GM23338 (cell line): ENCODE results near the gene TOB2. TPM values are rescaled to one million over a fixed set of nuclear protein-coding genes. Genes with fewer than 3 reads are reported as not detected.

Experiments
- ATAC-seq: fragments of 200-7000 bp; cut with Tn5 transposase; 3 replicates; pipeline ENCODE4 v1.9.1; 2020
- DNase-seq: peaks from one replicate; pipeline ENCODE4 v3.0.0-alpha.2; 2015; ENCODE audit warnings: low spot score
- H2AFZ ChIP-seq: fragments of 200-600 bp; sonication (generic); 2 replicates; pipeline ENCODE4 v1.8.0; 2016; ENCODE audit warnings: antibody characterized with exemption, mild to moderate bottlenecking, moderate library complexity
- H3F3A ChIP-seq: fragments of 200-600 bp; sonication (generic); replicated peaks from 2 replicates; pipeline ENCODE4 v1.8.0; 2017; ENCODE audit warnings: antibody characterized with exemption, mixed run types, low read depth
- H3K27ac ChIP-seq: fragments of 200-600 bp; sonication (generic); 2 replicates; pipeline ENCODE4 v1.6.1; 2016; ENCODE audit warnings: low read depth
- H3K27me3 ChIP-seq: fragments of 200-600 bp; sonication (generic); 2 replicates; pipeline ENCODE4 v1.8.0; 2016; ENCODE audit warnings: mild to moderate bottlenecking, mixed run types, moderate library complexity; ENCODE audit not compliant: insufficient read depth
- H3K36me3 ChIP-seq: fragments of 200-600 bp; sonication (generic); 2 replicates; pipeline ENCODE4 v1.8.0; 2016; ENCODE audit warnings: mild to moderate bottlenecking; ENCODE audit not compliant: insufficient read depth
- H3K4me1 ChIP-seq: fragments of 200-600 bp; sonication (generic); 2 replicates; pipeline ENCODE4 v1.8.0; 2016; ENCODE audit warnings: mild to moderate bottlenecking, moderate library complexity; ENCODE audit not compliant: insufficient read depth
- H3K4me2 ChIP-seq: fragments of 200-600 bp; sonication (generic); 2 replicates; pipeline ENCODE4 v1.7.1; 2017; ENCODE audit warnings: mixed run types
- H3K4me3 ChIP-seq: fragments of 200-600 bp; sonication (generic); 2 replicates; pipeline ENCODE4 v1.6.1; 2016; ENCODE audit warnings: mixed run types
- H3K79me2 ChIP-seq: fragments of 200-600 bp; sonication (generic); replicated peaks from 2 replicates; pipeline ENCODE4 v1.8.0; 2017; ENCODE audit warnings: mild to moderate bottlenecking; ENCODE audit not compliant: insufficient read depth
- H3K9me2 ChIP-seq: fragments of 200-600 bp; sonication (generic); 2 replicates; pipeline ENCODE4 v1.8.0; 2017; ENCODE audit not compliant: insufficient read depth
- H4K20me1 ChIP-seq: fragments of 200-600 bp; sonication (generic); replicated peaks from 2 replicates; pipeline ENCODE4 v1.8.0; 2017; ENCODE audit warnings: mild to moderate bottlenecking; ENCODE audit not compliant: insufficient read depth
- H3K27ac Mint-ChIP-seq: 2 replicates; pipeline ENCODE4 v1.8.0; 2020; ENCODE audit warnings: inconsistent platforms, mild to moderate bottlenecking, moderate library complexity, mixed read lengths
- H3K27me3 Mint-ChIP-seq: 3 replicates; pipeline ENCODE4 v1.8.0; 2022; ENCODE audit warnings: low read depth, mild to moderate bottlenecking, moderate library complexity, mixed read lengths, inconsistent platforms; ENCODE audit not compliant: insufficient read depth, poor library complexity
- H3K36me3 Mint-ChIP-seq: 3 replicates; pipeline ENCODE4 v1.8.0; 2021; ENCODE audit warnings: low read depth, mild to moderate bottlenecking, inconsistent platforms, moderate library complexity, mixed read lengths
- H3K4me1 Mint-ChIP-seq: 3 replicates; pipeline ENCODE4 v1.8.0; 2020; ENCODE audit warnings: mild to moderate bottlenecking, inconsistent platforms, mixed read lengths
- H3K4me3 Mint-ChIP-seq: 3 replicates; pipeline ENCODE4 v1.8.0; 2021; ENCODE audit warnings: moderate library complexity, mild to moderate bottlenecking, inconsistent platforms, mixed read lengths
- H3K9me3 Mint-ChIP-seq: 3 replicates; pipeline ENCODE4 v1.8.0; 2020; ENCODE audit warnings: moderate library complexity, mild to moderate bottlenecking, inconsistent platforms, mixed read lengths
- CREB1 ChIP-seq: fragments of 250-450 bp; sonication (Bioruptor Pico); IDR thresholded peaks from 2 replicates; pipeline ENCODE4 v1.5.0; 2020; ENCODE audit warnings: low read depth, mild to moderate bottlenecking, moderate library complexity
- EZH2 ChIP-seq: fragments of 200-600 bp; sonication (generic); IDR thresholded peaks from one replicate; pipeline ENCODE4 v1.8.0; 2017; ENCODE audit warnings: antibody characterized with exemption, mild to moderate bottlenecking, low read depth; ENCODE audit not compliant: unreplicated experiment
- EZH2phosphoT487 ChIP-seq: fragments of 200-600 bp; sonication (generic); IDR thresholded peaks from one replicate; pipeline ENCODE4 v1.8.1; 2018; ENCODE audit warnings: antibody characterized with exemption; ENCODE audit not compliant: unreplicated experiment
- JUNB ChIP-seq: IDR thresholded peaks from one replicate; pipeline ENCODE4 v1.6.1; 2016; ENCODE audit warnings: antibody characterized with exemption; ENCODE audit not compliant: unreplicated experiment
- NANOG ChIP-seq: IDR thresholded peaks from 2 replicates; pipeline ENCODE4 v1.6.1; 2016; ENCODE audit warnings: antibody characterized with exemption, borderline replicate concordance
- POLR2AphosphoS5 ChIP-seq: IDR thresholded peaks from 2 replicates; pipeline ENCODE4 v1.6.1; 2016; ENCODE audit warnings: antibody characterized with exemption, low read depth
- STAT1 ChIP-seq: IDR thresholded peaks from one replicate; pipeline ENCODE4 v1.6.1; 2016; ENCODE audit warnings: antibody characterized with exemption; ENCODE audit not compliant: unreplicated experiment
- ZNF114 ChIP-seq: fragments of 250-450 bp; sonication (Bioruptor Pico); IDR thresholded peaks from 2 replicates; pipeline ENCODE4 v1.5.0; 2020; ENCODE audit warnings: mild to moderate bottlenecking, moderate library complexity
- ZNF331 ChIP-seq: fragments of 250-450 bp; sonication (Bioruptor Pico); IDR thresholded peaks from 2 replicates; pipeline ENCODE4 v1.5.0; 2020; ENCODE audit warnings: low read depth, mild to moderate bottlenecking, moderate library complexity
- polyA plus RNA-seq: library from polyadenylated mRNA; unstranded; fragments of >200 nt; fragmentation: Nextera tagmentation; extraction: Ambion mirVana; gene quantifications from 2 replicates; pipeline ENCODE4 v1.2.1, GENCODE V29; 2016
- total RNA-seq: library from RNA; depleted of rRNA; stranded (reverse); fragments of >200 nt; shearing (Covaris generic); gene quantifications from 2 replicates; pipeline ENCODE4 v1.2.3, GENCODE V29; 2014
- TF ChIP-seq, protein P1 (sequence below): fragments of 250-450 bp; sonication (Bioruptor Pico); IDR thresholded peaks from 2 replicates; pipeline ENCODE4 v1.5.0; 2020; ENCODE audit warnings: mild to moderate bottlenecking, moderate library complexity
- TF ChIP-seq, protein P2 (sequence below), 2 experiments: fragments of 200-600 bp in 1 of 2; sonication (generic) in 1 of 2; conservative IDR thresholded peaks; 2 replicates each; pipeline versions ENCODE4 v1.5.1 to v1.6.1; 2016 to 2017; ENCODE audit warnings: antibody characterized with exemption in 2 of 2, low read depth in 2 of 2, mild to moderate bottlenecking in 2 of 2, moderate library complexity in 1 of 2
- TF ChIP-seq, protein P3 (sequence below): IDR thresholded peaks from 2 replicates; pipeline ENCODE4 v1.6.1; 2016; ENCODE audit warnings: antibody characterized with exemption
- TF ChIP-seq, protein P4 (sequence below): IDR thresholded peaks from one replicate; pipeline ENCODE4 v1.6.1; 2018; ENCODE audit warnings: antibody characterized with exemption; ENCODE audit not compliant: unreplicated experiment

TOB2 gene
- total and polyA plus RNA-seq, 2 experiments from 2014 or later, result 27.3 to 47.2 TPM

DNA sequence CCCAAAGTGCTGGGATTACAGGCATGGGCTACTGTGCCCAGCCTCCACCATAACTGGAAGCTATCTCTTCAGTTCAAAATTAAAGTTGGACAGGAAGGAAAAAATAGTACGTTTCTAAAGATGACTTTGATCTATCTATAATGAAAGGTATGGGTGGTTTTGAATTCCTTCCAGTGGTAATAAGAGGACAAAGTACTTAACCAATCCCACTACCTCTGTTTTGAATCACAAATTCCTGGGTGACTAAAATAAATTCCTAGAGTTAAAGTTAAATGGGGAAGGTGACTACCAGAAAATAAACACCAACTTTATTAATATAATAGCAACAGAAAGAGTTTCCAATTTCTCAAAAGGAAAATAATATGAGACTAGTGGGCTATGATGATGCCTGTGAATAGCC, 12.8 kb upstream of the TOB2 start (continued):
- TF ChIP-seq POLR2AphosphoS5, result no peak
- no peak for TF ChIP-seq JUNB
- no peak for TF ChIP-seq EZH2

DNA sequence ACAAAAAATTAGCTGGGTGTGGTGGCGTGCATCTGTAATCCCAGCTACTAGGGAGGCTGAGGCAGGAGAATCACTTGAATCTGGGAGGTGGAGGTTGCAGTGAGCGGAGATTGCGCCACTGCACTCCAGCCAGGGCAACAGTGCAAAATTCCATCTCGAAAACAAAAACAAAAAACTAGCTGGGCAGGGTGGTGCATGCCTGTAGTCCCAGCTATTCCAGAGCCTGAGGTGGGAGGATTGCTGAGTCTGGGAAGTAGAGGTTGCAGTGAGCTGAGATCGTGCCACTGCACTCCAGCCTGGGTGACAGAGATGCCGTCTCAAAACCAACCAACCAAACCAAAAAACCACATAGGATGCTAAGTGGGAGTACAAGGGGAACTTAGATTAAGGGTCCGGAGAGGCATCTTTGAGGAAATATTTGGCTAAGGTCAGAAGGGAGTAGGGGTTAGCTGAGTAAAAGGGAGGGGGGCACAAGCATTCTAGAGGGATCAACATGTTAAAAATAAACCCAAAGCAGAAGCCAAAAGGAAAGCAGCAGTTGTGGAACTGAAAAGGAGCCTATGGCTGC, 11.6 kb upstream of the TOB2 start:
- Histone ChIP-seq H2AFZ (no peak overlapping the region), H3K27ac (no peak overlapping the region), H3K4me1 (no peaks in the 10 kb centered on the region), H3K27me3 (no peaks in the 10 kb centered on the region), H3K36me3 (peaks cover 27% of the 10 kb centered on the region), H3K4me3 (no peak overlapping the region), H3K9me2 (no peaks in the 10 kb centered on the region), H4K20me1 (peaks cover 12% of the 10 kb centered on the region), H3K4me2 (no peak overlapping the region), H3K79me2 (no peaks in the 10 kb centered on the region), H3F3A (peaks cover 26% of the 10 kb centered on the region)
- TF ChIP-seq JUNB (no peak), EZH2phosphoT487 (no peak), CREB1 (CRISPR knock-in tag) (no peak), ZNF114 (no peak), ZNF331 (CRISPR knock-in tag) (no peak), STAT1 (no peak), EZH2 (no peak), NANOG (no peak), POLR2AphosphoS5 (no peak; the same call in 1 of the 2 replicates)
- TF ChIP-seq, protein P1, sequence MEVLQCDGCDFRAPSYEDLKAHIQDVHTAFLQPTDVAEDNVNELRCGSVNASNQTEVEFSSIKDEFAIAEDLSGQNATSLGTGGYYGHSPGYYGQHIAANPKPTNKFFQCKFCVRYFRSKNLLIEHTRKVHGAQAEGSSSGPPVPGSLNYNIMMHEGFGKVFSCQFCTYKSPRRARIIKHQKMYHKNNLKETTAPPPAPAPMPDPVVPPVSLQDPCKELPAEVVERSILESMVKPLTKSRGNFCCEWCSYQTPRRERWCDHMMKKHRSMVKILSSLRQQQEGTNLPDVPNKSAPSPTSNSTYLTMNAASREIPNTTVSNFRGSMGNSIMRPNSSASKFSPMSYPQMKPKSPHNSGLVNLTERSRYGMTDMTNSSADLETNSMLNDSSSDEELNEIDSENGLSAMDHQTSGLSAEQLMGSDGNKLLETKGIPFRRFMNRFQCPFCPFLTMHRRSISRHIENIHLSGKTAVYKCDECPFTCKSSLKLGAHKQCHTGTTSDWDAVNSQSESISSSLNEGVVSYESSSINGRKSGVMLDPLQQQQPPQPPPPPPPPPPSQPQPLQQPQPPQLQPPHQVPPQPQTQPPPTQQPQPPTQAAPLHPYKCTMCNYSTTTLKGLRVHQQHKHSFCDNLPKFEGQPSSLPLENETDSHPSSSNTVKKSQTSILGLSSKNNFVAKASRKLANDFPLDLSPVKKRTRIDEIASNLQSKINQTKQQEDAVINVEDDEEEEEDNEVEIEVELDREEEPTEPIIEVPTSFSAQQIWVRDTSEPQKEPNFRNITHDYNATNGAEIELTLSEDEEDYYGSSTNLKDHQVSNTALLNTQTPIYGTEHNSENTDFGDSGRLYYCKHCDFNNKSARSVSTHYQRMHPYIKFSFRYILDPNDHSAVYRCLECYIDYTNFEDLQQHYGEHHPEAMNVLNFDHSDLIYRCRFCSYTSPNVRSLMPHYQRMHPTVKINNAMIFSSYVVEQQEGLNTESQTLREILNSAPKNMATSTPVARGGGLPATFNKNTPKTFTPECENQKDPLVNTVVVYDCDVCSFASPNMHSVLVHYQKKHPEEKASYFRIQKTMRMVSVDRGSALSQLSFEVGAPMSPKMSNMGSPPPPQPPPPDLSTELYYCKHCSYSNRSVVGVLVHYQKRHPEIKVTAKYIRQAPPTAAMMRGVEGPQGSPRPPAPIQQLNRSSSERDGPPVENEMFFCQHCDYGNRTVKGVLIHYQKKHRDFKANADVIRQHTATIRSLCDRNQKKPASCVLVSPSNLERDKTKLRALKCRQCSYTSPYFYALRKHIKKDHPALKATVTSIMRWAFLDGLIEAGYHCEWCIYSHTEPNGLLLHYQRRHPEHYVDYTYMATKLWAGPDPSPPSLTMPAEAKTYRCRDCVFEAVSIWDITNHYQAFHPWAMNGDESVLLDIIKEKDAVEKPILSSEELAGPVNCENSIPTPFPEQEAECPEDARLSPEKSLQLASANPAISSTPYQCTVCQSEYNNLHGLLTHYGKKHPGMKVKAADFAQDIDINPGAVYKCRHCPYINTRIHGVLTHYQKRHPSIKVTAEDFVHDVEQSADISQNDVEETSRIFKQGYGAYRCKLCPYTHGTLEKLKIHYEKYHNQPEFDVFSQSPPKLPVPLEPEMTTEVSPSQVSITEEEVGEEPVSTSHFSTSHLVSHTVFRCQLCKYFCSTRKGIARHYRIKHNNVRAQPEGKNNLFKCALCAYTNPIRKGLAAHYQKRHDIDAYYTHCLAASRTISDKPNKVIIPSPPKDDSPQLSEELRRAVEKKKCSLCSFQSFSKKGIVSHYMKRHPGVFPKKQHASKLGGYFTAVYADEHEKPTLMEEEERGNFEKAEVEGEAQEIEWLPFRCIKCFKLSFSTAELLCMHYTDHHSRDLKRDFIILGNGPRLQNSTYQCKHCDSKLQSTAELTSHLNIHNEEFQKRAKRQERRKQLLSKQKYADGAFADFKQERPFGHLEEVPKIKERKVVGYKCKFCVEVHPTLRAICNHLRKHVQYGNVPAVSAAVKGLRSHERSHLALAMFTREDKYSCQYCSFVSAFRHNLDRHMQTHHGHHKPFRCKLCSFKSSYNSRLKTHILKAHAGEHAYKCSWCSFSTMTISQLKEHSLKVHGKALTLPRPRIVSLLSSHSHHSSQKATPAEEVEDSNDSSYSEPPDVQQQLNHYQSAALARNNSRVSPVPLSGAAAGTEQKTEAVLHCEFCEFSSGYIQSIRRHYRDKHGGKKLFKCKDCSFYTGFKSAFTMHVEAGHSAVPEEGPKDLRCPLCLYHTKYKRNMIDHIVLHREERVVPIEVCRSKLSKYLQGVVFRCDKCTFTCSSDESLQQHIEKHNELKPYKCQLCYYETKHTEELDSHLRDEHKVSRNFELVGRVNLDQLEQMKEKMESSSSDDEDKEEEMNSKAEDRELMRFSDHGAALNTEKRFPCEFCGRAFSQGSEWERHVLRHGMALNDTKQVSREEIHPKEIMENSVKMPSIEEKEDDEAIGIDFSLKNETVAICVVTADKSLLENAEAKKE, result no peak
- TF ChIP-seq, protein P2, sequence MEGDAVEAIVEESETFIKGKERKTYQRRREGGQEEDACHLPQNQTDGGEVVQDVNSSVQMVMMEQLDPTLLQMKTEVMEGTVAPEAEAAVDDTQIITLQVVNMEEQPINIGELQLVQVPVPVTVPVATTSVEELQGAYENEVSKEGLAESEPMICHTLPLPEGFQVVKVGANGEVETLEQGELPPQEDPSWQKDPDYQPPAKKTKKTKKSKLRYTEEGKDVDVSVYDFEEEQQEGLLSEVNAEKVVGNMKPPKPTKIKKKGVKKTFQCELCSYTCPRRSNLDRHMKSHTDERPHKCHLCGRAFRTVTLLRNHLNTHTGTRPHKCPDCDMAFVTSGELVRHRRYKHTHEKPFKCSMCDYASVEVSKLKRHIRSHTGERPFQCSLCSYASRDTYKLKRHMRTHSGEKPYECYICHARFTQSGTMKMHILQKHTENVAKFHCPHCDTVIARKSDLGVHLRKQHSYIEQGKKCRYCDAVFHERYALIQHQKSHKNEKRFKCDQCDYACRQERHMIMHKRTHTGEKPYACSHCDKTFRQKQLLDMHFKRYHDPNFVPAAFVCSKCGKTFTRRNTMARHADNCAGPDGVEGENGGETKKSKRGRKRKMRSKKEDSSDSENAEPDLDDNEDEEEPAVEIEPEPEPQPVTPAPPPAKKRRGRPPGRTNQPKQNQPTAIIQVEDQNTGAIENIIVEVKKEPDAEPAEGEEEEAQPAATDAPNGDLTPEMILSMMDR (conservative IDR thresholded peaks at IDR 0.05; ENCODE audit: low read depth in 2 of 2), result no peak
- TF ChIP-seq, protein P3, sequence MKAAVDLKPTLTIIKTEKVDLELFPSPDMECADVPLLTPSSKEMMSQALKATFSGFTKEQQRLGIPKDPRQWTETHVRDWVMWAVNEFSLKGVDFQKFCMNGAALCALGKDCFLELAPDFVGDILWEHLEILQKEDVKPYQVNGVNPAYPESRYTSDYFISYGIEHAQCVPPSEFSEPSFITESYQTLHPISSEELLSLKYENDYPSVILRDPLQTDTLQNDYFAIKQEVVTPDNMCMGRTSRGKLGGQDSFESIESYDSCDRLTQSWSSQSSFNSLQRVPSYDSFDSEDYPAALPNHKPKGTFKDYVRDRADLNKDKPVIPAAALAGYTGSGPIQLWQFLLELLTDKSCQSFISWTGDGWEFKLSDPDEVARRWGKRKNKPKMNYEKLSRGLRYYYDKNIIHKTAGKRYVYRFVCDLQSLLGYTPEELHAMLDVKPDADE, result no peak
- TF ChIP-seq, protein P4, sequence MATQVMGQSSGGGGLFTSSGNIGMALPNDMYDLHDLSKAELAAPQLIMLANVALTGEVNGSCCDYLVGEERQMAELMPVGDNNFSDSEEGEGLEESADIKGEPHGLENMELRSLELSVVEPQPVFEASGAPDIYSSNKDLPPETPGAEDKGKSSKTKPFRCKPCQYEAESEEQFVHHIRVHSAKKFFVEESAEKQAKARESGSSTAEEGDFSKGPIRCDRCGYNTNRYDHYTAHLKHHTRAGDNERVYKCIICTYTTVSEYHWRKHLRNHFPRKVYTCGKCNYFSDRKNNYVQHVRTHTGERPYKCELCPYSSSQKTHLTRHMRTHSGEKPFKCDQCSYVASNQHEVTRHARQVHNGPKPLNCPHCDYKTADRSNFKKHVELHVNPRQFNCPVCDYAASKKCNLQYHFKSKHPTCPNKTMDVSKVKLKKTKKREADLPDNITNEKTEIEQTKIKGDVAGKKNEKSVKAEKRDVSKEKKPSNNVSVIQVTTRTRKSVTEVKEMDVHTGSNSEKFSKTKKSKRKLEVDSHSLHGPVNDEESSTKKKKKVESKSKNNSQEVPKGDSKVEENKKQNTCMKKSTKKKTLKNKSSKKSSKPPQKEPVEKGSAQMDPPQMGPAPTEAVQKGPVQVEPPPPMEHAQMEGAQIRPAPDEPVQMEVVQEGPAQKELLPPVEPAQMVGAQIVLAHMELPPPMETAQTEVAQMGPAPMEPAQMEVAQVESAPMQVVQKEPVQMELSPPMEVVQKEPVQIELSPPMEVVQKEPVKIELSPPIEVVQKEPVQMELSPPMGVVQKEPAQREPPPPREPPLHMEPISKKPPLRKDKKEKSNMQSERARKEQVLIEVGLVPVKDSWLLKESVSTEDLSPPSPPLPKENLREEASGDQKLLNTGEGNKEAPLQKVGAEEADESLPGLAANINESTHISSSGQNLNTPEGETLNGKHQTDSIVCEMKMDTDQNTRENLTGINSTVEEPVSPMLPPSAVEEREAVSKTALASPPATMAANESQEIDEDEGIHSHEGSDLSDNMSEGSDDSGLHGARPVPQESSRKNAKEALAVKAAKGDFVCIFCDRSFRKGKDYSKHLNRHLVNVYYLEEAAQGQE, result no peak
- ATAC-seq (no peak), DNase-seq (no peak)
- Mint-ChIP-seq H3K4me1 (no peaks in the 10 kb centered on the region; the same call in 2 of the 3 replicates), H3K27ac (peak overlapping the region; percentile 58; the same call in 1 of the 2 replicates), H3K4me3 (no peak overlapping the region), H3K9me3 (no peaks in the 10 kb centered on the region; the same call in 2 of the 3 replicates), H3K36me3 (peaks cover 48% of the 10 kb centered on the region), H3K27me3 (peaks cover 2% of the 10 kb centered on the region)
